ACHN (cell line): ENCODE results near the gene IDH2.
"Not testable (repeated sequence)": the region's sequence is repeated elsewhere in the genome, so short reads cannot be mapped to it uniquely, and the experiment has no call there.

ENCODE experiments used
- DNase-seq: peaks from one replicate; pipeline ENCODE4 v3.0.0-alpha.2; 2015
- in situ Hi-C: cut with HindIII; loops from 2 replicates; pipeline ENCODE4 v1.10.0; 2017; ENCODE audit warnings: low sequenced_read_pairs, low pct_ligation_motif_present, low pct_unique_long_range_greater_than_20kb

Gene IDH2

DNA sequence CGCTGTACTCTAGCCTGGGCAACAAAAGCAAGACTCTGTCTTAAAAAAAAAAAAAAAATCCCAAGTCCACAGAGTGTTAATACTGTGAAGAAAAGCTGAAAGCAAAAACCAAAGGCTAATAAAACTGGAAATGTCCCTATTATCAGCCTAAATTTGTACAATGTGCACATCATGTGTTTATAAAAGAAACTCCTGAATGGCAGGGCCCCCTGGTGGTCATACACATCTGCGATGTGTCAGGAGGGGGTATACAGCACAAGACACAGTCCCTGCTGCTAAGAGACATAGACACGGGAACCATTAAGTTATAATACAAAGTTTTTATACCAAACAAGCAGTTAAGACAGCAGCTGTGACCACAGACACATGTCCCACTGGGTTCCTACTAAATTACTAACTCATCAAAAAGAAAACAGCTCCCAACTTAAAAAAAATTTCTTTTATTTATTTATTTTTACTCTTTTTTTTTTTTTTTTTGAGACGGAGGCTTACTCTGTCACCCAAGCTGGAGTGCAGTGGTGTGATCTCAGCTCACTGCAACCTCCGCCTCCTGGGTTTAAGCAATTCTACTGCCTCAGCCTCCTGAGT lies 31.0 kb downstream of the IDH2 start:
- DNase-seq, result peak; percentile 62
- in situ Hi-C loops, result no loop called here

DNA sequence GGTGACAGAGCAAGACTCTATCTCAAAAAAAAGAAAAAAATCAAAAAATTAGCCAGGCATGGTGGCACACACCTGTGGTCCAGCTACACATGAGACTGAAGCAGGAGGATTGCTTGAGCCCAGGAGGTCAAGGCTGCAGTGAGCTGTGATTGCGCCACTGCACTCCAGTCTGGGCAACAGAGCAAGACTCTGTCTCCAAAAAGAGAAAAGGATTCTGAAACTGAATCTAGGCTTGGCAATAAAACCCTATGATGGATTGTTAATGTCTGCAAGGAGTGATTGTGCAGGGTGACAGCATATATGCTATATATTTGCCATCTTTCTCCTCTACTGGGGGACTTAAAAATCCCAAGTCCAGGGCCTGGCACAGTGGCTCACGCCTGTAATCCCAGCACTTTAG lies 31.6 kb downstream of the IDH2 start:
- DNase-seq, in situ Hi-C loops: not testable (repeated sequence)

- DNase-seq, result no peak
- in situ Hi-C loops, result no loop called here
Measured at GRCh38 chr15:90067953-90068606, 34.2 kb downstream of the IDH2 start.

DNA sequence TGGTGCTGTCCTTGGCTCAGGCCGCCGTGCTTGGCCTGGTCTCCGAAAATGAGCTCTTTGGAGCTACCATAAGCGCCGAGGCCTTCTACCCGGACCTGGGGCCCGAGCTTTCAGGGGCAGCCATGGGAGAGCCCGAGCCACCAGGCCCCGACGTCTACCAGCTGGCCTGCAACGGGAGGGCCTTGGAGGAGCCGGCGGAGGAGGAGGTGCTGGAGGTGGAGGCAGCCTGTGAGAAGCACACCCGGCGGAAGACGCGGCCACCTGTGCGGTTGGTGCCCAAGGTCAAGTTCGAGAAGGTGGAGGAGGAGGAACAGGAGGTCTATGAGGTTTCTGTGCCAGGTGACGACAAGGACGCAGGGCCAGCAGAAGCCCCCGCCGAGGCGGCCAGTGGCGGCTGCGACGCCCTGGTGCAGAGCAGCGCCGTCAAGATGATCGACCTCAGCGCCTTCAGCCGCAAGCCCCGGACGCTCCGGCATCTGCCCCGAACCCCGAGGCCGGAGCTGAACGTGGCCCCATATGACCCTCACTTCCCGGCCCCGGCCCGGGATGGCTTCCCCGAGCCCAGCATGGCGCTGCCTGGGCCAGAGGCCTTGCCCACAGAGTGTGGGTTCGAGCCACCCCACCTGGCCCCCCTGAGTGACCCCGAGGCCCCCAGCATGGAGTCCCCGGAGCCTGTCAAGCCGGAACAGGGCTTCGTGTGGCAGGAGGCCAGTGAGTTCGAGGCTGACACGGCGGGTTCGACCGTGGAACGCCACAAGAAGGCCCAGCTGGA lies 34.9 kb downstream of the IDH2 start:
- DNase-seq, result no peak
- in situ Hi-C loops, result no loop called here

DNA sequence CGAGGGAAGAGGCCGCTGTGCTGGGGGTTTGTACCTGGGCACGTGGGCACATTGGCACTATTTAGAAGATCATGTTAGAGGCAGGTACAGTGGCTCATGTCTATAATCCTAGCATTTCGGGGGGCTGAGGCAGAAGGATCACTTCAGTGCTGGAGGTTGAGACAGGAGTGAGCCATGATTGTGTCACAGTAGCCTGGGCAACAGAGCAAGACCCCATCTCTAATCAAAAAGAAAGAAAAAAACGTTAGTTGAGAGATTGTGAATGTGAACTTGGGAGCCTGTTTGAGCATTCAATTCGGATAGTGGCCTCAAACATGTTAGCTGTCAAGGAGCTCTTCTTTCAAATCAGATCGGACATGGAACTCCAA lies 36.6 kb downstream of the IDH2 start:
- in situ Hi-C loops, result no loop called here
- DNase-seq, result no peak

- no peak for DNase-seq
- in situ Hi-C loops, result no loop called here
Measured at GRCh38 chr15:90064911-90065681, 37.2 kb downstream of the IDH2 start.

DNA sequence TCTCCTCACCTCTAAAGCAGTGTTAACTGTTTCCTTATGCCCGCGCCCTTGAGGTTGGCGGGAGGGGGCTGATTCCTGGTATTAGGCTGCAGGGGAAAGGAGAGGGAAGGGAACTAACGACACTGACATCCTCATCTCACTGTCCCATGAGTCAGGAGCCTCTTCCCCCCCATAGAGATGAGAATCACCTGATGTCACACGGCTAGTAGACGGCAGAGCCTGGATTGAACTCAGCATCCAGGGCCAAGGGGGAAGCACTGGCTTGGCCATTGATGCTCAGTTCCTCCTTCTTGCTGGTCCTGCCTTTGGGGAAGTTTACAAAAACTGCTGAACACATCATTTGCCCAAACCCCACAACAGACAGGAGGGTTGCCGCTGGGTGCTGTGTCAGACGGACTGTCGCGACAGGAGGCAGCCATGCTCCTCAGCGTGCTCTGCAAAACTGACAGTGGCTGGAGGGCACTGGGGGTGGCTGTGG lies 38.5 kb downstream of the IDH2 start:
- DNase-seq, result no peak
- in situ Hi-C loops, result no loop called here

- in situ Hi-C loops, result no loop called here
- DNase-seq, result no peak
Measured at GRCh38 chr15:90062973-90063769, 39.1 kb downstream of the IDH2 start.

GRCh38 chr15:90062462-90062932 lies 39.8 kb downstream of the IDH2 start:
- in situ Hi-C loops, result no loop called here
- DNase-seq, result no peak

- no peak for DNase-seq
- in situ Hi-C loops, result no loop called here
Measured at GRCh38 chr15:90062023-90062442, 40.2 kb downstream of the IDH2 start.

DNA sequence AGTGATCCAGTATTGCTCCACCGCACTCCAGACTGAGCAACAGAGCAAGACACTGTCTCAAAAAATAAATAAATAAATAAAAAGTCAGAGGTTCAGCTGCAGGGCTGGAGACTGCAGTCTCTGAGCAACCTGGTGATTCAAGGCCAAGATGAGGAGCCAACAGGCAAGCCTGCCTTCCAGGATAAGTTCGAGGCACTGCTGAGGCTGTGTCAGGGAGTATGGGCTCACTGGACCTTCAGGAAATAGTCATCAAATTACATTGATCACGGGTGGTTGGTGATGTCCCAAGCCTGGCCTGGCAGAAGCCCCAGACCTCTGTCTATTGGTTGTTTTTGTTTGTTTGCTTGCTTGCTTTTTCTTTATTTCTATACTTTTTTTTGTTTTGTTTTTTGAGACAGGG lies 41.5 kb downstream of the IDH2 start:
- no peak for DNase-seq
- in situ Hi-C loops, result no loop called here

DNA sequence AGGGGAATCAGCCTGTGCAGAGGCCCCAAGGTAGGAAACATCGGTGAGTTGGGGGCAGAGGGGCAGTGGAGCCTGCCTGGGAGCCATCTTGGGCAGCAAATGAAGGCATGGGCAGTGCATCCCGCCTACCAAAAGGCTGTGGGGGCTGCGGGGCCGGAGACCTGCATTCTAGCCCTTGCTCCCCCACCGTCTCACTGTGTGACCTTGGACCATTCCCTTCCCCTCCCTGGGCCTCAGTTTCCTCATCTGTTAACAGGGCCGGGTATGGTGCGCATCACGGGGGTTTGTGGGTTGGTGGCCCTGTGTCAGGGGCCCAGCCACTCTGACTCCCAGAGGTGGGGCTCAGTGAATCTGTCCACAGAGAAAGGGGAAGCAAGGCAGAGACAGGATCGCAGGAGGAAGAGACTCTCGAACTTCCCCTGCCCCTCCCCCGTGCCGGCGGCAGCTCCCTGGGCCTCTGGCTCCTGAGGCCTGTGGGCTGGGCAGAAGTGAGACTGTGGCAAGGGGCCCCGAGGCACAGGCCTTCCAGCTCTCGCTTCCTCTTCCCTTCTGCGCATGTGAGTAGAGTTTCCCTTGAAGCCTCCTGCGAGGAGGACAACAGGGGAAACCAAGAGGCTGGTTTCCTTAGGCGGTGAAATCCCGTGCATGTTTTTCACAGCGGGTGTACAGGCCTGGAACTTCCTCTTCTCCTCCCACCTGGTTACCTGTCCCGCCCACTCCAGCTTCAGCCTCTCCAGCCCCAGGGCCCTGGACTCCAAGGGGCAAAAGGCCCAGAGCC lies 42.9 kb downstream of the IDH2 start:
- DNase-seq, result no peak
- in situ Hi-C loops, result no loop called here

- in situ Hi-C loops, result no loop called here
- DNase-seq, result no peak
Measured at GRCh38 chr15:90058775-90059174, 43.5 kb downstream of the IDH2 start.

DNA sequence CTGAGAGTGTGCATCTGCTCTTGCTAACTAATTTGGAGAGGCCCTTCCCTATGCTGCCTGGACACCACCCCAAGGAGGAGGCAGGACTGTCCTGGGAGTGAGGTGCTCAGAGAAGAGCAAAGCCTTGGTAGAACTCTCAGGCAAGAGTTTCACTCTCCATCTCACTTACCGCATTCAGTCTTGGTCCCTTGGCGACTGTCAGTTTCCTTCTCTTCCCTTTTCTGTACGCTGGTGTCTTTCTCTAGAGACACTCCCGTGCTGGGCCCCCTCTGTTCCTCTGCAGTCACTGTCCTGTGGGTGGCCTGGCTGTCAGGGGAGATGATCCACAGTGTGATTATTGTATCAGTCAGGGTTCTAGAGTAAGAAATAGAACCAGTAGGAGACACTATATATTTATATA lies 44.0 kb downstream of the IDH2 start:
- no peak for DNase-seq
- in situ Hi-C loops, result no loop called here

DNA sequence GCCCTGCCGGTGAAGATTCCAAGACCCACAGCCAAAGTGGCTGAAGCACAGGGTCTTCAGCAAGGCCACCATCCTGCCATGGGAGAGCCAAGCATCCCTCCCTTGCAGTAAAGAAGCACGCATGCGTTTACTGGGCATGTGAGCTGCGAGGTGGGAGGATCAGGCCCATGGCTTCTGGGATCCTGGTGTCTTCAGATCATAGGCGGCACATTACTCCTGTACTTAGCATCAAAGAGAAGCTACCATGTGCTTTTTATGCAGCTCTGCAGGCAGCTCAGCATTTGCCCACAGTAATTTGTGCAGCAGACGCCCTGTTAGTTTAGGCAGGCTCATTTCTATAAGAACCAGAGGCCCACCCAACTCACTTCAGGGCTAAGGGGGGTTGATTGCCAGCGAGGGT lies 45.7 kb downstream of the IDH2 start:
- in situ Hi-C loops, result no loop called here
- no peak for DNase-seq

DNA sequence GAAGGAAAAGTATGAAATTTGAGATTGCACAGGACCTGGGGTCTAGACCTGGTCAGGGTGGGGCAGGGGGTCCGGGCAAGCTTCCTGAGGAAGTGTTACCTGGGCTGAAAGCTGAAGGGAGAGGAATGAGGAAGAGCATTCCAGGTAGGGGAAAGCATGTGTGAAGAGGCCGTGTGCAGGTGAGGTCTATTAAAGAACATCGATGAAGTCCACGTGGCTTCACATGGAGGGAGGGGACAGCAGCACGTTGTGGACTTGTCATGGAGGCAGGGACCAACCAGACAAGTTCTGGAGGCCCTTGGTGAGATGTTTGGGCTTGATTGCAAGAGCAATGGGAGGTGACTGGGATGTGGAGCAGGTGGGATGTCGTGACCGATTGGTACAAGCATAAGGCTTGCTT lies 47.1 kb downstream of the IDH2 start:
- in situ Hi-C loops, result no loop called here
- DNase-seq, result no peak

DNA sequence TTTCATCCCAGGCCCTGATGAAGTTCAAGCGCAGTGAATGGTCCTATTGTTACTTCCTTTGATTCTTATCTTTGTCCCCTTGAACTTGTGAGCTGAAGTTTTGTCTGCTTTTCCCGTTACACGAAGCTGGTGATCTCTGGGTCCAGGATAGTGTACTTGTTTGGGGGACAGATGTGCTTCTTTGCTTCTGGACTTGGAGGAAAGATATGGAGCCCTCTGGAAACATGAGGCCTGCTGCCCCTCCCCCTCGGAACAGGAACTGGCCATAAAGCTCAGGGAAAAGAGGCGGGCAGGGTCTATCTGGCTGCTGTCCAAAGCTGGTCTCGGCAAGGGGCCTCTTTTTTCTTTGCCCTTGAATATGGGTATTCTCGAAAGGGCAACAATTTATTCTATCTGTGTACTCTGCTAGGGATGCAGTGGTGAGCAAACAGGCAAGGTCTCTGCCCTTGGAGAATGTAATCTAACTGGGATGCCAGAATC lies 47.6 kb downstream of the IDH2 start:
- in situ Hi-C loops, result no loop called here

More for the DNA sequence above, 47.6 kb downstream of the IDH2 start:
- no peak for DNase-seq
